K562 (cell line): ENCODE data around the gene CSK. TPM values are rescaled to one million over a fixed set of nuclear protein-coding genes. Genes with fewer than 3 reads are reported as not detected.

Experiments used
- ATAC-seq: fragments of 200-7000 bp; cut with Tn5 transposase; 3 replicates; pipeline ENCODE4 v1.9.1; 2020; ENCODE audit warnings: moderate library complexity
- BruUV-seq: library from RNA; stranded (reverse); fragments of 400-500 nt; replicated peaks from 2 replicates; lab custom pipeline; 2021; lab: Mats Ljungman, UMichigan
- CTCF ChIA-PET: fragments of 300-600 bp; formaldehyde crosslinking; extraction: SDS; loops from one replicate; lab custom pipeline; 2021; ENCODE audit warnings: low intra/inter-chr PET ratio; lab: Yijun Ruan, JAX
- POLR2A ChIA-PET: fragments of 300-600, 350-650 bp; sonication (Branson Sonifier 250); formaldehyde crosslinking; extraction: SDS; loops from one replicate; lab custom pipeline; 2021; ENCODE audit warnings: antibody characterized with exemption, inconsistent platforms; lab: Yijun Ruan, JAX
- DNase-seq, 4 experiments: peaks; one replicate each; pipeline versions ENCODE4 v3.0.0 to v3.0.0-alpha.2; 2011 to 2018; ENCODE audit warnings: low spot score in 3 of 4, mixed read lengths in 3 of 4; ENCODE audit errors: extremely low read depth in 1 of 4
- FAIRE-seq: peaks from 2 replicates; lab custom pipeline; 2011; peaks lifted over from hg19 to GRCh38; lab: Jason Lieb, UNC
- H2AFZ ChIP-seq: 2 replicates; pipeline ENCODE4 v1.6.0; 2011; ENCODE audit warnings: low read depth, low read length, control low read depth, inconsistent platforms
- H3K27ac ChIP-seq: fragments of 200-600 bp; 3 replicates; pipeline ENCODE4 v1.8.0; 2011; ENCODE audit warnings: low read depth, mild to moderate bottlenecking, control low read depth, inconsistent platforms, low read length, moderate library complexity, mixed read lengths; ENCODE audit errors: extremely low read depth
- H3K27me3 ChIP-seq, 2 experiments: fragments of 300-600 bp in 1 of 2; 2 replicates in 1 of 2; 3 replicates in 1 of 2; pipeline versions ENCODE4 v1.6.0 to v1.8.0; 2011; ENCODE audit warnings: inconsistent platforms in 2 of 2, low read length in 2 of 2, mild to moderate bottlenecking in 1 of 2, mixed read lengths in 1 of 2, moderate library complexity in 1 of 2; ENCODE audit not compliant: control insufficient read depth in 2 of 2, insufficient read depth in 2 of 2
- H3K36me3 ChIP-seq: fragments of 300-600 bp; 3 replicates; pipeline ENCODE4 v1.8.0; 2011; ENCODE audit warnings: mild to moderate bottlenecking, low read length, inconsistent platforms; ENCODE audit not compliant: control insufficient read depth, insufficient read depth
- H3K4me1 ChIP-seq, 2 experiments: fragments of 200-600 bp in 1 of 2; replicated peaks in 1 of 2; 2 replicates in 1 of 2; 3 replicates in 1 of 2; pipeline versions ENCODE4 v1.5.1 to v1.8.0; 2011; ENCODE audit warnings: inconsistent platforms in 2 of 2, low read length in 2 of 2, mild to moderate bottlenecking in 1 of 2, mixed read lengths in 1 of 2, moderate library complexity in 1 of 2; ENCODE audit not compliant: control insufficient read depth in 2 of 2, insufficient read depth in 2 of 2
- H3K4me2 ChIP-seq: 2 replicates; pipeline ENCODE4 v1.6.1; 2011; ENCODE audit warnings: low read length, control low read depth, inconsistent platforms, mixed read lengths; ENCODE audit not compliant: insufficient read depth
- H3K4me3 ChIP-seq: fragments of 200-600 bp; sonication (generic), shearing (Covaris generic); 2 replicates; pipeline ENCODE4 v1.5.1; 2016; ENCODE audit warnings: control low read depth, inconsistent platforms
- H3K79me2 ChIP-seq: fragments of 200-600 bp; 3 replicates; pipeline ENCODE4 v1.8.0; 2011; ENCODE audit warnings: low read length, inconsistent platforms; ENCODE audit not compliant: control insufficient read depth, insufficient read depth
- H3K9ac ChIP-seq, 2 experiments: 2 replicates each; pipeline versions ENCODE4 v1.6.0 to v1.6.1; 2011; ENCODE audit warnings: low read depth in 2 of 2, low read length in 2 of 2, control low read depth in 1 of 2, inconsistent platforms in 1 of 2, mild to moderate bottlenecking in 1 of 2, mixed read lengths in 1 of 2; ENCODE audit not compliant: insufficient read depth in 1 of 2
- H3K9me1 ChIP-seq: one replicate; pipeline ENCODE4 v1.6.0; 2011; ENCODE audit warnings: inconsistent platforms, mild to moderate bottlenecking, low read length, moderate library complexity; ENCODE audit not compliant: control insufficient read depth, insufficient read depth
- H3K9me3 ChIP-seq: replicated peaks from 2 replicates; pipeline ENCODE4 v1.5.1; 2011; ENCODE audit warnings: low read depth, low read length, inconsistent platforms; ENCODE audit not compliant: control insufficient read depth, insufficient read depth
- H4K20me1 ChIP-seq: replicated peaks from 2 replicates; pipeline ENCODE4 v1.6.1; 2011; ENCODE audit warnings: low read length, inconsistent platforms, mixed read lengths; ENCODE audit not compliant: control insufficient read depth, insufficient read depth
- BRD9 ChIP-seq: fragments of 450-650 bp; IDR thresholded peaks from 2 replicates; pipeline ENCODE4 v1.6.1; 2018; ENCODE audit warnings: low read depth; ENCODE audit not compliant: partially characterized antibody
- EHMT2 ChIP-seq: fragments of 450-650 bp; IDR thresholded peaks from 2 replicates; pipeline ENCODE4 v1.6.1; 2018; ENCODE audit warnings: antibody characterized with exemption
- GTF2F1 ChIP-seq: IDR thresholded peaks from 2 replicates; pipeline ENCODE4 v1.6.1; 2011; ENCODE audit warnings: low read depth, low read length, improper control_type of control experiment
- MAFF ChIP-seq: IDR thresholded peaks from 2 replicates; pipeline ENCODE4 v1.6.1; 2012; ENCODE audit warnings: low read length, improper control_type of control experiment
- MED1 ChIP-seq: sonication (generic); formaldehyde crosslinking; IDR thresholded peaks from 2 replicates; pipeline ENCODE4 v1.8.1; 2023; ENCODE audit warnings: missing genetic modification reagents, borderline replicate concordance
- MEF2A ChIP-seq: IDR thresholded peaks from 2 replicates; pipeline ENCODE4 v1.6.1; 2011; ENCODE audit warnings: low read depth, mild to moderate bottlenecking, low read length, moderate library complexity; ENCODE audit not compliant: control insufficient read depth
- MTA1 ChIP-seq: fragments of 450-650 bp; IDR thresholded peaks from 2 replicates; pipeline ENCODE4 v1.6.1; 2017; ENCODE audit warnings: borderline replicate concordance
- POLR2B ChIP-seq: fragments of 450-650 bp; IDR thresholded peaks from 2 replicates; pipeline ENCODE4 v1.6.1; 2018; ENCODE audit warnings: low read depth; ENCODE audit not compliant: partially characterized antibody
- SMARCA5 ChIP-seq: fragments of 450-650 bp; IDR thresholded peaks from 2 replicates; pipeline ENCODE4 v1.6.1; 2016
- TARDBP ChIP-seq: fragments of 450-650 bp; IDR thresholded peaks from 2 replicates; pipeline ENCODE4 v1.6.1; 2016
- ZC3H4 ChIP-seq: sonication (generic); formaldehyde crosslinking; IDR thresholded peaks from 2 replicates; pipeline ENCODE4 v1.9.0; 2021; ENCODE audit warnings: missing genetic modification reagents, borderline replicate concordance
- ZKSCAN3 ChIP-seq: fragments of 250-450 bp; sonication (Bioruptor Pico); IDR thresholded peaks from 2 replicates; pipeline ENCODE4 v1.4.0; 2020
- ZNF232 ChIP-seq: sonication (generic); formaldehyde crosslinking; IDR thresholded peaks from 2 replicates; pipeline ENCODE4 v1.8.0; 2022; ENCODE audit warnings: mild to moderate bottlenecking, missing genetic modification reagents
- ZNF280A ChIP-seq: fragments of 450-650 bp; IDR thresholded peaks from 2 replicates; pipeline ENCODE4 v1.6.1; 2018; ENCODE audit warnings: mild to moderate bottlenecking, low read depth; ENCODE audit not compliant: partially characterized antibody
- ZNF561 ChIP-seq: fragments of 450-650 bp; formaldehyde crosslinking; conservative IDR thresholded peaks from 2 replicates; pipeline ENCODE4 v1.4.0; 2020; ENCODE audit warnings: mild to moderate bottlenecking, moderate library complexity
- WGBS: fragments of 100-300 bp; shearing (Covaris generic); methylation state at CpG from one replicate; pipeline ENCODE4 v1.1.6; 2016; ENCODE audit warnings: low coverage, mixed read lengths; ENCODE audit not compliant: insufficient coverage; ENCODE audit errors: missing lambda C conversion rate; 5-methylcytosine and 5-hydroxymethylcytosine counted together
- in situ Hi-C: fragments of 300-500 bp; cut with MboI; formaldehyde crosslinking; loops from 4 replicates; pipeline ENCODE4 v1.15.0; 2018; ENCODE audit warnings: inconsistent platforms, mixed read lengths
- intact Hi-C: fragments of 100-400 bp; cut with micrococcal nuclease; formaldehyde crosslinking; loops from 2 replicates; pipeline ENCODE4 v1.14.2; 2022
- polyA plus RNA-seq, 8 experiments: library from polyadenylated mRNA; depleted of rRNA in 4 of 8; stranded (reverse) in 5 of 8; unstranded in 3 of 8; fragments of >200 nt; fragmentation: Nextera tagmentation in 2 of 8; fragmentation: Illumina TruSeq in 1 of 8; extraction: Ambion mirVana in 2 of 8; extraction: Trizol in 1 of 8; gene quantifications; 2 replicates each; pipeline versions ENCODE4 v1.2.1 to v1.2.3, GENCODE V29; 2011 to 2014; ENCODE audit warnings: inconsistent platforms in 1 of 8, missing spikeins in 1 of 8
- total RNA-seq, 7 experiments: library from RNA; depleted of rRNA in 6 of 7; stranded (reverse); fragments of >200 nt in 6 of 7; fragmentation: Illumina TruSeq in 2 of 7; extraction: Trizol in 2 of 7; gene quantifications; 2 replicates each; pipeline versions ENCODE4 v1.2.1 to v1.2.3, GENCODE V29; 2011 to 2021; ENCODE audit warnings: low replicate concordance in 1 of 7
- TF ChIP-seq, protein P1 (sequence below): sonication (generic); formaldehyde crosslinking; IDR thresholded peaks from 2 replicates; pipeline ENCODE4 v1.8.0; 2022; ENCODE audit warnings: mild to moderate bottlenecking, missing genetic modification reagents
- TF ChIP-seq, protein P2 (sequence below), 2 experiments: IDR thresholded peaks; 2 replicates each; pipeline ENCODE4 v1.6.1; 2012; ENCODE audit warnings: improper control_type of control experiment in 2 of 2, low read depth in 2 of 2, low read length in 2 of 2, borderline replicate concordance in 1 of 2

The CSK gene
- total and polyA plus RNA-seq, 9 of the 15 experiments (the other 6 are each of a cell fraction or from before 2014, with no cell fraction given), result 1.5 to 112 (median 22.5) TPM

GRCh38 chr15:74817370-74817737, 35.5 kb downstream of the CSK start:
- ChIA-PET CTCF (no interaction called here), POLR2A (interaction anchor here (1.2 kb wide), 1 partner anchor 14 kb away, joined by 3 read pairs; no protein-coding TSS in a partner anchor)
- Histone ChIP-seq H3K27ac (no peak overlapping the region), H3K4me2 (no peak overlapping the region), H4K20me1 (no peaks in the 10 kb centered on the region), H2AFZ (peak overlapping the region; percentile 63; the same call in 1 of the 2 replicates), H3K9me3 (no peaks in the 10 kb centered on the region), H3K79me2 (no peaks in the 10 kb centered on the region), H3K27me3 (peaks cover 0 to 11% of the 10 kb centered on the region in 2 experiments; a peak in 2 of 5 replicates), H3K9ac (0 out of 4 replicates have a peak overlapping the region, but pooled peaks of 1 of the 2 experiments have one; percentile 52), H3K4me1 (peaks cover 6 to 30% of the 10 kb centered on the region in 2 experiments; a peak in 3 of 5 replicates), H3K9me1 (no peaks in the 10 kb centered on the region), H3K4me3 (no peak overlapping the region), H3K36me3 (no peaks in the 10 kb centered on the region)
- no TSS peak for BruUV-seq
- intact Hi-C loops (no loop called here), in situ Hi-C loops (no loop called here)
- DNase-seq (no peak), FAIRE-seq (no peak), ATAC-seq (peak; percentile 17; the same call in 1 of the 3 replicates)
- 40% methylated on average over 9 of the region's 9 CpGs for WGBS
- TF ChIP-seq ZC3H4 (CRISPR knock-in tag) (no peak), MTA1 (no peak), ZNF280A (no peak), SMARCA5 (no peak), MED1 (CRISPR knock-in tag) (no peak), ZKSCAN3 (no peak), GTF2F1 (no peak), EHMT2 (no peak), MAFF (no peak), ZNF232 (CRISPR knock-in tag) (no peak), TARDBP (no peak), ZNF561 (no peak), MEF2A (no peak), BRD9 (no peak), POLR2B (no peak)
- TF ChIP-seq, protein P1, sequence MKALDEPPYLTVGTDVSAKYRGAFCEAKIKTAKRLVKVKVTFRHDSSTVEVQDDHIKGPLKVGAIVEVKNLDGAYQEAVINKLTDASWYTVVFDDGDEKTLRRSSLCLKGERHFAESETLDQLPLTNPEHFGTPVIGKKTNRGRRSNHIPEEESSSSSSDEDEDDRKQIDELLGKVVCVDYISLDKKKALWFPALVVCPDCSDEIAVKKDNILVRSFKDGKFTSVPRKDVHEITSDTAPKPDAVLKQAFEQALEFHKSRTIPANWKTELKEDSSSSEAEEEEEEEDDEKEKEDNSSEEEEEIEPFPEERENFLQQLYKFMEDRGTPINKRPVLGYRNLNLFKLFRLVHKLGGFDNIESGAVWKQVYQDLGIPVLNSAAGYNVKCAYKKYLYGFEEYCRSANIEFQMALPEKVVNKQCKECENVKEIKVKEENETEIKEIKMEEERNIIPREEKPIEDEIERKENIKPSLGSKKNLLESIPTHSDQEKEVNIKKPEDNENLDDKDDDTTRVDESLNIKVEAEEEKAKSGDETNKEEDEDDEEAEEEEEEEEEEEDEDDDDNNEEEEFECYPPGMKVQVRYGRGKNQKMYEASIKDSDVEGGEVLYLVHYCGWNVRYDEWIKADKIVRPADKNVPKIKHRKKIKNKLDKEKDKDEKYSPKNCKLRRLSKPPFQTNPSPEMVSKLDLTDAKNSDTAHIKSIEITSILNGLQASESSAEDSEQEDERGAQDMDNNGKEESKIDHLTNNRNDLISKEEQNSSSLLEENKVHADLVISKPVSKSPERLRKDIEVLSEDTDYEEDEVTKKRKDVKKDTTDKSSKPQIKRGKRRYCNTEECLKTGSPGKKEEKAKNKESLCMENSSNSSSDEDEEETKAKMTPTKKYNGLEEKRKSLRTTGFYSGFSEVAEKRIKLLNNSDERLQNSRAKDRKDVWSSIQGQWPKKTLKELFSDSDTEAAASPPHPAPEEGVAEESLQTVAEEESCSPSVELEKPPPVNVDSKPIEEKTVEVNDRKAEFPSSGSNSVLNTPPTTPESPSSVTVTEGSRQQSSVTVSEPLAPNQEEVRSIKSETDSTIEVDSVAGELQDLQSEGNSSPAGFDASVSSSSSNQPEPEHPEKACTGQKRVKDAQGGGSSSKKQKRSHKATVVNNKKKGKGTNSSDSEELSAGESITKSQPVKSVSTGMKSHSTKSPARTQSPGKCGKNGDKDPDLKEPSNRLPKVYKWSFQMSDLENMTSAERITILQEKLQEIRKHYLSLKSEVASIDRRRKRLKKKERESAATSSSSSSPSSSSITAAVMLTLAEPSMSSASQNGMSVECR (CRISPR knock-in tag), result no peak
- TF ChIP-seq, protein P2, sequence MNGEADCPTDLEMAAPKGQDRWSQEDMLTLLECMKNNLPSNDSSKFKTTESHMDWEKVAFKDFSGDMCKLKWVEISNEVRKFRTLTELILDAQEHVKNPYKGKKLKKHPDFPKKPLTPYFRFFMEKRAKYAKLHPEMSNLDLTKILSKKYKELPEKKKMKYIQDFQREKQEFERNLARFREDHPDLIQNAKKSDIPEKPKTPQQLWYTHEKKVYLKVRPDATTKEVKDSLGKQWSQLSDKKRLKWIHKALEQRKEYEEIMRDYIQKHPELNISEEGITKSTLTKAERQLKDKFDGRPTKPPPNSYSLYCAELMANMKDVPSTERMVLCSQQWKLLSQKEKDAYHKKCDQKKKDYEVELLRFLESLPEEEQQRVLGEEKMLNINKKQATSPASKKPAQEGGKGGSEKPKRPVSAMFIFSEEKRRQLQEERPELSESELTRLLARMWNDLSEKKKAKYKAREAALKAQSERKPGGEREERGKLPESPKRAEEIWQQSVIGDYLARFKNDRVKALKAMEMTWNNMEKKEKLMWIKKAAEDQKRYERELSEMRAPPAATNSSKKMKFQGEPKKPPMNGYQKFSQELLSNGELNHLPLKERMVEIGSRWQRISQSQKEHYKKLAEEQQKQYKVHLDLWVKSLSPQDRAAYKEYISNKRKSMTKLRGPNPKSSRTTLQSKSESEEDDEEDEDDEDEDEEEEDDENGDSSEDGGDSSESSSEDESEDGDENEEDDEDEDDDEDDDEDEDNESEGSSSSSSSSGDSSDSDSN (IDR thresholded peaks at IDR 0.05; ENCODE audit: borderline replicate concordance in 1 of 2, low read depth in 2 of 2, low read length in 2 of 2), result no peak
